Stomach (tissue), 4 donors: ENCODE results near the gene DSE.

Source experiments
- POLR2A ChIP-seq, 4 donors: fragments of 450-650 bp; IDR thresholded peaks; one replicate each; pipeline ENCODE4 v1.6.1; 2016; ENCODE audit warnings: antibody characterized with exemption in 4 of 4, control low read depth in 2 of 4, mild to moderate bottlenecking in 1 of 4, moderate library complexity in 1 of 4
- POLR2AphosphoS5 ChIP-seq, 3 donors: sonication (generic); formaldehyde crosslinking; IDR thresholded peaks; one replicate each; pipeline ENCODE4 v1.6.1; 2016; ENCODE audit warnings: antibody characterized with exemption in 3 of 3
- TF ChIP-seq, protein P1 (sequence below), 7 experiments: fragments of 450-650 bp in 4 of 7; fragments of 200-600 bp in 3 of 7; sonication (generic) in 3 of 7; IDR thresholded peaks; one replicate each; pipeline ENCODE4 v1.5.1; 2016 to 2019; ENCODE audit warnings: antibody characterized with exemption in 7 of 7, control low read depth in 2 of 7, mild to moderate bottlenecking in 1 of 7

DNA sequence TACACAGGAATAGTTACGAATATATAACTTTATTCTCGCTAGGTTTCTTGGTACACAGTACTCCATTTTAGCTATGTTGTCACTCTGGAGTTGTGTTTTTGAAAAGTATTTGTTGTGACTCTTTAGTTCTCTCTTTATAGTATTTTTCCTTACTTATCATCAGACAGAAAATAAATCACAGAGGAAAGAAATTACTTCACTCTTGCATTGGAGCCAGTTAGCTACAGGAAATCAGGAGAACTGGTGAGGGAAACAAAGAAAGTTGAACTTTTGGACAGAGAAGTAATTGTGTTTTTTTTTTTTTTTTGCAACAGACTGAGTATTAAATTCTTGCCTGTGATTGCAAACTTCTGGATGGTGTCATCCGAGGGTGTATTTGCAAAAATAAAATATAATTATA lies 33.9 kb downstream of the DSE start:
- TF ChIP-seq, protein P1, sequence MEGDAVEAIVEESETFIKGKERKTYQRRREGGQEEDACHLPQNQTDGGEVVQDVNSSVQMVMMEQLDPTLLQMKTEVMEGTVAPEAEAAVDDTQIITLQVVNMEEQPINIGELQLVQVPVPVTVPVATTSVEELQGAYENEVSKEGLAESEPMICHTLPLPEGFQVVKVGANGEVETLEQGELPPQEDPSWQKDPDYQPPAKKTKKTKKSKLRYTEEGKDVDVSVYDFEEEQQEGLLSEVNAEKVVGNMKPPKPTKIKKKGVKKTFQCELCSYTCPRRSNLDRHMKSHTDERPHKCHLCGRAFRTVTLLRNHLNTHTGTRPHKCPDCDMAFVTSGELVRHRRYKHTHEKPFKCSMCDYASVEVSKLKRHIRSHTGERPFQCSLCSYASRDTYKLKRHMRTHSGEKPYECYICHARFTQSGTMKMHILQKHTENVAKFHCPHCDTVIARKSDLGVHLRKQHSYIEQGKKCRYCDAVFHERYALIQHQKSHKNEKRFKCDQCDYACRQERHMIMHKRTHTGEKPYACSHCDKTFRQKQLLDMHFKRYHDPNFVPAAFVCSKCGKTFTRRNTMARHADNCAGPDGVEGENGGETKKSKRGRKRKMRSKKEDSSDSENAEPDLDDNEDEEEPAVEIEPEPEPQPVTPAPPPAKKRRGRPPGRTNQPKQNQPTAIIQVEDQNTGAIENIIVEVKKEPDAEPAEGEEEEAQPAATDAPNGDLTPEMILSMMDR (IDR thresholded peaks at IDR 0.05), result no peak
- TF ChIP-seq POLR2A (IDR thresholded peaks at IDR 0.05), result no peak
- no peak for TF ChIP-seq POLR2AphosphoS5 (IDR thresholded peaks at IDR 0.05)
